Urinary bladder (tissue), 4 donors: Measurements from ENCODE around the gene UNC13B. TPM values are rescaled to one million over a fixed set of nuclear protein-coding genes. Genes with fewer than 3 reads are reported as not detected.

Experiments used
- DNase-seq: peaks from one replicate; pipeline ENCODE4 v3.0.0-alpha.2; 2015; ENCODE audit errors: extremely low spot score
- H3K27ac ChIP-seq: one replicate; pipeline ENCODE4 v1.5.1; 2013; ENCODE audit warnings: low read depth, mild to moderate bottlenecking, moderate library complexity
- H3K36me3 ChIP-seq: one replicate; pipeline ENCODE4 v1.6.1; 2013; ENCODE audit warnings: mild to moderate bottlenecking, moderate library complexity; ENCODE audit not compliant: insufficient read depth
- H3K4me1 ChIP-seq: one replicate; pipeline ENCODE4 v1.6.1; 2013; ENCODE audit warnings: mild to moderate bottlenecking, moderate library complexity; ENCODE audit not compliant: insufficient read depth
- H3K4me3 ChIP-seq: one replicate; pipeline ENCODE4 v1.5.1; 2013; ENCODE audit warnings: low read depth, low read length
- WGBS: extraction: QIAGEN DNeasy Blood & Tissue Kit; methylation state at CpG from one replicate; pipeline ENCODE4 v1.1.7; 2013; 5-methylcytosine and 5-hydroxymethylcytosine counted together
- polyA plus RNA-seq: library from polyadenylated mRNA; stranded (reverse); fragments of 200-250 nt; gene quantifications from one replicate; pipeline ENCODE4 v1.2.3, GENCODE V29; 2013
- total RNA-seq: library from RNA; depleted of rRNA; stranded (reverse); fragments of >200 nt; gene quantifications from one replicate; pipeline ENCODE4 v1.2.3, GENCODE V29; 2014
- donor health status: healthy with polysubstance abuse.
- donor health status: healthy.

The UNC13B gene
- total and polyA plus RNA-seq, 2 donors, result 11.3 to 11.8 TPM

- H3K4me3 ChIP-seq, result no peak overlapping the region
- DNase-seq, result no peak
- WGBS, result 92% methylated on average over 1 of the region's 1 CpG
- no peaks in the 10 kb centered on the region for H3K36me3 ChIP-seq
- H3K4me1 ChIP-seq, result no peaks in the 10 kb centered on the region
- no peak overlapping the region for H3K27ac ChIP-seq
These were observed 260.5 kb downstream of the UNC13B start for GRCh38 chr9:35422346-35422745.

GRCh38 chr9:35422753-35423152 lies 260.9 kb downstream of the UNC13B start:
- WGBS, result 71% methylated on average over 2 of the region's 2 CpGs
- no peak overlapping the region for H3K4me3 ChIP-seq

GRCh38 chr9:35423499-35423898 lies 261.7 kb downstream of the UNC13B start:
- no peak for DNase-seq
- WGBS, result 85% methylated on average over 2 of the region's 2 CpGs
- Histone ChIP-seq H3K27ac (no peak overlapping the region), H3K4me1 (no peaks in the 10 kb centered on the region), H3K36me3 (no peaks in the 10 kb centered on the region), H3K4me3 (no peak overlapping the region)

More at GRCh38 chr9:35422753-35423152, 260.9 kb downstream of the UNC13B start:
- H3K27ac ChIP-seq, result no peak overlapping the region
- DNase-seq, result no peak
- no peaks in the 10 kb centered on the region for H3K4me1 ChIP-seq
- no peaks in the 10 kb centered on the region for H3K36me3 ChIP-seq

- 70% methylated on average over 7 of the region's 7 CpGs for WGBS
- Histone ChIP-seq H3K27ac (no peak overlapping the region), H3K36me3 (no peaks in the 10 kb centered on the region), H3K4me3 (no peak overlapping the region), H3K4me1 (no peaks in the 10 kb centered on the region)
- no peak for DNase-seq
These were observed 262.8 kb downstream of the UNC13B start for GRCh38 chr9:35424356-35425352.

- Histone ChIP-seq H3K36me3 (no peaks in the 10 kb centered on the region), H3K4me1 (no peaks in the 10 kb centered on the region), H3K4me3 (no peak overlapping the region), H3K27ac (no peak overlapping the region)
- WGBS, result 61% methylated on average over 1 of the region's 1 CpG
- DNase-seq, result no peak
These were observed 264.8 kb downstream of the UNC13B start for GRCh38 chr9:35426627-35427026.

GRCh38 chr9:35431467-35431866 lies 269.7 kb downstream of the UNC13B start:
- Histone ChIP-seq H3K27ac (no peak overlapping the region), H3K4me3 (no peak overlapping the region), H3K36me3 (no peaks in the 10 kb centered on the region), H3K4me1 (no peaks in the 10 kb centered on the region)
- DNase-seq, result no peak
- 94% methylated on average over 1 of the region's 1 CpG for WGBS

GRCh38 chr9:35432076-35432475 lies 270.3 kb downstream of the UNC13B start:
- Histone ChIP-seq H3K4me1 (no peaks in the 10 kb centered on the region), H3K4me3 (no peak overlapping the region), H3K27ac (no peak overlapping the region), H3K36me3 (no peaks in the 10 kb centered on the region)
- WGBS, result 84% methylated on average over 2 of the region's 2 CpGs
- no peak for DNase-seq

- 60% methylated on average over 1 of the region's 1 CpG for WGBS
- Histone ChIP-seq H3K4me1 (no peaks in the 10 kb centered on the region), H3K4me3 (no peak overlapping the region), H3K36me3 (no peaks in the 10 kb centered on the region), H3K27ac (no peak overlapping the region)
- DNase-seq, result no peak
These were observed 275.1 kb downstream of the UNC13B start for GRCh38 chr9:35436933-35437332.

- Histone ChIP-seq H3K36me3 (no peaks in the 10 kb centered on the region), H3K4me1 (no peaks in the 10 kb centered on the region), H3K4me3 (no peak overlapping the region), H3K27ac (no peak overlapping the region)
- 90% methylated on average over 3 of the region's 3 CpGs for WGBS
- no peak for DNase-seq
These were observed 284.2 kb downstream of the UNC13B start for GRCh38 chr9:35446012-35446411.

- H3K36me3 ChIP-seq, result no peaks in the 10 kb centered on the region
- no peaks in the 10 kb centered on the region for H3K4me1 ChIP-seq
- DNase-seq, result no peak
- H3K27ac ChIP-seq, result no peak overlapping the region
- no peak overlapping the region for H3K4me3 ChIP-seq
- WGBS, result 43% methylated on average over 1 of the region's 1 CpG
These were observed 286.7 kb downstream of the UNC13B start for GRCh38 chr9:35448496-35448895.

- WGBS, result 84% methylated on average over 2 of the region's 2 CpGs
- Histone ChIP-seq H3K36me3 (no peaks in the 10 kb centered on the region), H3K27ac (no peak overlapping the region)
These were observed 290.7 kb downstream of the UNC13B start for GRCh38 chr9:35452481-35452880.

GRCh38 chr9:35453786-35454185 lies 292.0 kb downstream of the UNC13B start:
- WGBS, result 90% methylated on average over 2 of the region's 2 CpGs
- no peak overlapping the region for H3K4me3 ChIP-seq
- DNase-seq, result no peak
- no peaks in the 10 kb centered on the region for H3K36me3 ChIP-seq
- H3K4me1 ChIP-seq, result no peaks in the 10 kb centered on the region
- H3K27ac ChIP-seq, result no peak overlapping the region

More at GRCh38 chr9:35452481-35452880, 290.7 kb downstream of the UNC13B start:
- H3K4me1 ChIP-seq, result no peaks in the 10 kb centered on the region
- H3K4me3 ChIP-seq, result no peak overlapping the region
- DNase-seq, result no peak
